Dermis microvascular lymphatic vessel endothelial cell (primary cell): Measurements from ENCODE around the gene C1GALT1. TPM values are rescaled to one million over a fixed set of nuclear protein-coding genes. Genes with fewer than 3 reads are reported as not detected.
"Not testable (repeated sequence)": the region's sequence is repeated elsewhere in the genome, so short reads cannot be mapped to it uniquely, and the experiment has no call there.

Source experiments
- DNase-seq, 2 donors: peaks; one replicate each; pipeline versions ENCODE4 v3.0.0 to v3.0.0-alpha.2; 2010; ENCODE audit warnings: low read depth in 2 of 2
- total RNA-seq: library from RNA; depleted of rRNA; stranded (reverse); fragments of >200 nt; gene quantifications from 2 replicates; pipeline ENCODE4 v1.2.1, GENCODE V29; 2014

The C1GALT1 gene
- total RNA-seq, 1 donor from 2014 or later = 10.1 TPM

- peak in 1 of 2 donors; percentile 31 for DNase-seq
Measured at GRCh38 chr7:7236041-7236440, 53.7 kb downstream of the C1GALT1 start.

- DNase-seq = no peak
Measured at GRCh38 chr7:7237201-7237977, 55.0 kb downstream of the C1GALT1 start.

- no peak for DNase-seq
Measured at GRCh38 chr7:7237978-7238267, 55.6 kb downstream of the C1GALT1 start.

GRCh38 chr7:7239346-7239745 is 57.0 kb downstream of the C1GALT1 start:
- no peak for DNase-seq

- DNase-seq = no peak
Measured at GRCh38 chr7:7242899-7243298, 60.6 kb downstream of the C1GALT1 start.

- not testable (repeated sequence) for DNase-seq
Measured at GRCh38 chr7:7245233-7245632, 62.9 kb downstream of the C1GALT1 start.

GRCh38 chr7:7246223-7246622 is 63.9 kb downstream of the C1GALT1 start:
- no peak for DNase-seq

GRCh38 chr7:7247658-7248057 is 65.3 kb downstream of the C1GALT1 start:
- no peak for DNase-seq

GRCh38 chr7:7249814-7250213 is 67.5 kb downstream of the C1GALT1 start:
- no peak for DNase-seq

GRCh38 chr7:7251742-7252141 is 69.4 kb downstream of the C1GALT1 start:
- DNase-seq = no peak

GRCh38 chr7:7254319-7254718 is 72.0 kb downstream of the C1GALT1 start:
- DNase-seq = no peak

GRCh38 chr7:7254908-7255307 is 72.6 kb downstream of the C1GALT1 start:
- DNase-seq = no peak

GRCh38 chr7:7256731-7257274 is 74.5 kb downstream of the C1GALT1 start:
- no peak for DNase-seq

- no peak for DNase-seq
Measured at GRCh38 chr7:7257899-7258692, 75.8 kb downstream of the C1GALT1 start.

GRCh38 chr7:7261863-7262262 is 79.5 kb downstream of the C1GALT1 start:
- DNase-seq = no peak

GRCh38 chr7:7263297-7264230 is 81.2 kb downstream of the C1GALT1 start:
- no peak for DNase-seq

- DNase-seq = no peak
Measured at GRCh38 chr7:7264306-7265040, 82.1 kb downstream of the C1GALT1 start.

- DNase-seq = no peak
Measured at GRCh38 chr7:7265081-7266075, 83.0 kb downstream of the C1GALT1 start.

- no peak for DNase-seq
Measured at GRCh38 chr7:7266257-7266881, 84.0 kb downstream of the C1GALT1 start.
